ENCODE results near the gene MAFG. TPM values are rescaled to one million over a fixed set of nuclear protein-coding genes. Genes with fewer than 3 reads are reported as not detected.

Gene MAFG
- 12.2 TPM for total RNA-seq

DNA sequence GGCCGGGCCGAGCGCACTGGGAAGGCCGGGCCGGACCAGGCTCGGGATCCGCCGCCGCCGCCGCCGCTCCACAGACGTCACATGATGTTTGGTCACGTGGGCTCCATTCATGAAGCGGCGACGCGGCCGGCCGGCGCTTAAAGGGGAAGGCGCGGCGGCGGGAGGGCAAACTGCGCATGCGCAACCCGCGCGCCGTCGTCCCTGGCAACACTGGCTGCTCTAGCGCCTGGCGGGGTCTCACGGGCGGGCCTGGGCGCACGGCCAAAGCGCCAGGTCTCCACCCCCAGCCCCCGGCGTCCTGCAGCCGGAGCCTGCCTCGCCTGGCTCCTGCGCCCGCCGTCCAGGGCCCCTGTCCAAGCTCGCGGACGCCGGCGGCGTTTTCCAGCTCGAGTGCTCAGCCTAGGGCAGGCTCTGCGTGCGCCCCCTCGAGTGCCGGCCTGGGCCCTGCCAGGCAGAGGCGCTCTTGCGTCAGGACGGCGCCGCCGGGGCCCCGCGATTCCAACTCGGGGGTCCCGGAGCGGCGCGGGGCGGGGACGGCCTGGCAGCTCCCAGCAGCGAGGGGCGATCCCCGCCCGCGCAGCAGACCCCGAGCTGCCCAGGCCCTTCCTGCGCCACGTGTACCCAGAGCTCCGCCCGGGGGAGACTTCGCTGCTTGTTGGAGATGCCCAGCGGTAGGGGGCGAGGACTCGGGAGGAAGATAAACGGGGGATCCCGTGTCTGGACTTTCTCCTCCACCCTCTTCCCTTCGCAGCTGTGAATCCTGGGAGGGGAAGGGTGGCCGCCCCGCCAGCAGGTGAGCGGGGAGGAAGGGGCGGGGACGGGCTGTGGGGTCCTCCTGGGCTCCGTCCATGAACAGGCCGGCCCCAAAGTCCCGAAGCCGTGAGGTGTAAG, at the start of gene MAFG:
MAFG (minus strand) TSS at position 83 of the 891 bp plus-strand sequence. CDS start 4,550 bp downstream, outside the sequence.

DNA sequence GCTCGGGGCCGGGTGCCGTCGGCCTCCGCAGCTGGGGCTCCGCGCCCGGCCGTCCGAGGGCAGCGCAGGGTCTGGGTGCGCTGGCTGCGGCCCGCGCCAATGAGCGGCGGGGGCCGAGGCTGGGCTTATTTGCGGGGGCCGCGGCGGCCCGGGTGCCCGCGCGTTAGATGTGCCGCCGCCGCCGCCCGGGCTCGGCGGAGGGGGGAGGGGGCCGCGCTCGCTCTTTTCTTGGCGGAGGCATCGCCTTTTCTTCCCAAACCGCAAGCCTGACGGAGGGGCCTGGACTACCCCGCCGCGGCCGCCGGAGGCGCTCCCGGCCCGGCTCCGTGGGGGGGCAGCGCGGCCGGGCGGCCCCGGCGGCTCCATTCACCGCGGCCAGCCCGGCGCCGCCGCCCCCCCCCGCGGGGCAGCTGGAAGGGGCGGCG, 33.6 kb upstream of the MAFG start, which contains the start of gene NOTUM:
NOTUM (minus strand) TSS at position 101 of the 425 bp plus-strand sequence. CDS start 278 bp downstream, outside the sequence.

DNA sequence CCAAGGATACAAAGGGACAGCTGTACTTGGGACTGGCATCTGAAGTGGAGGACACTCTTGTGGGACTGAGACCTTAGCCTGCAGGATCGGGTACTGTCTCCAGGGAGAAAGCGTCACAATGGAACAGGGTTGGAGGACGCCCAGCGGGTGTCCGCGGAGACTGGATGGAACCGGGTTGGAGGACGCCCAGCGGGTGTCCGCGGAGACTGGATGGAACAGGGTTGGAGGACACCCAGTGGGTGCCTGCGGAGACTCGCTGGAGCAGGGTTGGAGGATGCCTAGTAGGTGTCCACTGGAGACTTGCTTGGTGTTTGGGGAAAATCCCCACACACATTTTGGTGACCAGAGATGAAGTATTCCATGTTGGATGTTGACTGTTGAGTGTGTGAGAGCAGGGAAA, 19.7 kb upstream of the MAFG start, which contains the start of gene MYADML2:
MYADML2 (minus strand) TSS at position 45 of the 400 bp plus-strand sequence. CDS start 5,492 bp downstream, outside the sequence.

DNA sequence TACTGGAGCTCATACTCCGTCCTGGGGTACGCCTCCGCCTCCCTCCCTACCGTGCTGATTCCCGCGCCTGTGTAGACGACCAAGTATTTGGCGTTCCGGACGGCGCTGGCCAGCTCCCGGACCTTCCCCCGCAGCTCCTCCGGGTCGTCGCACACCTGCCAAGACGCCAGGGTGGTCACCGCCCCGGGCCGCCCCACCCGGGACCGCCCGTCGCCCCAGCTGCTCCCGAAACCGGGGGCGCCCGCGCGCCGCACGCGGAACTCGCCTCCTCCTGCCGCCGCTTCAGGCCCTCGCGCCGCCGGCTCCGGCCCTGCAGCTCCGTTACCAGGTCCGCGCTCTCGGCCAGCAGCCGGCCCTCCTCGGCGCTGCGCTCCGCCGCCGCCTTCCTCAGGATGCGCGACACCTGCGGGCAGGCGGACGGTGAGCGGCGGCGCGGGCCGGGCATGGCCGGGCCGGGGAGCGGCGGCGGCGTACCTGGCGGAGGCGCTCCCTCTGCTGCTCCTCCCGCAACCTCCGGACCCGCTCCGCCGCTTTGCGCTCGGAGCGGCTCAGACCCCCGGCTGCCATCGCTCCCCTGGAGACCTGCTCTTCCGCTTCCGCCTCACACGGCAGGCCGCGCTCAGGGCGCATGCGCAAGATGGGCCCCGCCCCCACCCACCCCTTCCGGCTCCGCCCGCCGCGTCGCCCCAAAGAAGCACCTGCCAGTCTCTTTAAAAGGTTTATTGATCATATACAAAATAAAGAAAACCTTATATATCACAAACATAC, 9.8 kb downstream of the MAFG start, which contains the start of gene SIRT7:
SIRT7 (minus strand) TSS at position 612 of the 768 bp plus-strand sequence; CDS start at position 567, 45 bp downstream.

DNA sequence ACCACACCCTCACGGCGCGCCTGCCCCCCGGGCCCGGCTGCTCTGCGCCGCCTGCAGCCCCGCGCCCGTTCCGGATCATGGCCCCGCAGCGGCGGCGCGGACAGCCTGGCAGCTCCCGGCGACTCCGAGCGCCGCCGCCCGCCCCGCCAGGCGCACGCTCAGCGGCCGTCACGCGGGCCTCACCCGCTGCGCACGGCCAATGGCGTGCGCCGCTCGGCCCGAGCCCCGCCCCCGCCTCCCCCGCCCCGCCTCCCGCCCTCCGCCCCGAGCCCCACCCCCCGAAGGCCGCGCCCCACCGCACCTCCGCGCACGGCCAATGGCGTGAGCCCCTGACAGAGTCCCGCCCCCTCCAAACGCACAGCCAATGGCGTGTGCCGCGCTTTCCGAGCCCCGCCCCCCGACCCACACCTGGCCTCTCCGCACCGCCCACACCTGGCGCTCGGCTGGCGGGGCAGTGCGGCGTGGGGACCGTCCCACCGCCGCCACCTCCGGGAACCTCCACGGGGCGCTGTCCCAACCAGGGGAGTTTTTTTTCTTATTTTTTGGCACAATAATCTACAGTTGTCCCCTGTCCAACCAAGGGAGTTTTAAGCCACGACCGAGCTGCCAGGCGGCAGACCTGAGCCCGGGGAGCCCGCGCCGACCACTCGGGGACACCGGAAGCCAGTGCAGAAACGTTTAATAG, 16.1 kb downstream of the MAFG start, which contains the start of gene PCYT2:
PCYT2 (minus strand) TSS at position 123 of the 685 bp plus-strand sequence; CDS start at position 79, 44 bp downstream.

DNA sequence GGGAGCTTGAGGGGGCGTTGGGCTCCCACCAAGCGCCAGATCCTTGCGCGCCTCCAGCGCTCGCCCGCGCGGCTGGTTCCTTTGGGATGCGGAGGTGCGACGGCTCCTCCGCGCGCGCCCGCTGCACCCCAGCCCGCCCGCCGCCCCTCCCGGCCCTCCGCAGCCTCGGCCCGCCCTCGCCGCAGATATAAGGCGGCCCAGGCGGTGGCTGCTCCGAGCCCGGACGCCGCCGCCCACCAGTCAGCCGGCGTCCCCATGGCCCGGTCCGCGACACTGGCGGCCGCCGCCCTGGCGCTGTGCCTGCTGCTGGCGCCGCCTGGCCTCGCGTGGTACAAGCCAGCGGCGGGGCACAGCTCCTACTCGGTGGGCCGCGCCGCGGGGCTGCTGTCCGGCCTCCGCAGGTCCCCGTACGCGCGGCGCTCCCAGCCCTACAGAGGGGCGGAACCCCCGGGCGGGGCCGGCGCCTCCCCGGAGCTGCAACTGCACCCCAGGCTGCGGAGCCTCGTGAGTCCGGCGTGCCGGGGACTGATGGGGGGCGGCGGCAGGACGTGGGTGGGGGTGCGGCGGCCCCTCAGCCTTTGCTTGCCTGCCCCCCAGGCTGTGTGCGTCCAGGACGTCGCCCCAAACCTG, 25.4 kb downstream of the MAFG start, which contains the start of gene NPB:
NPB (plus strand) TSS at position 216 of the 630 bp plus-strand sequence; CDS start at position 256, 40 bp downstream.

DNA sequence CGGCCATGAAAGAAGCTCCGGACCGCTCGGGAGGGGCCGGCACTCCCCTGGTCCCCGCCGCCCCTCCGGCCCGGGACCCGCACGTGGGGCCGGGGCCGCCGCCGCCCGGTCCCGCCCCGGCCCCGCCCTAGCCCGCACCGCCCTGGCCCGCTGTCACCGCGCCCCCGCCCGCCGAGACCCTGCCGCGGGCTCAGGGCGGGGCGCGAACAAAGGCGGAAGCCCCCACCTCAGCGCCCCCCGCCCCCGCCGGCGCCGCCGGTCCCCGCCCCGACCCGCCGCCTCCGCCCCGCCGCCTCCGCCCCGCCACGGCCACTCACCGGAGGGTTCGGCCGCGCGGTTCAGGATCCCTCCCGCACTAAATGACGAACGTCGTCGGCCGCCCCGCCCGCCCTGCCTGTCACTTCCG, 56.6 kb downstream of the MAFG start, which contains the start of gene ARHGDIA:
ARHGDIA (minus strand) TSS at position 357 of the 406 bp plus-strand sequence. CDS start 1,407 bp downstream, outside the sequence.

Other genes with a start within 250 kb of the MAFG start
- gene ARL16, start 243.9 kb downstream of the MAFG start, total RNA-seq: 56.7 TPM
- 82.9 TPM for gene HGS, start 243.7 kb downstream of the MAFG start, total RNA-seq
- 23.5 TPM for gene MRPL12, start 224.4 kb downstream of the MAFG start, total RNA-seq
- gene SLC25A10, start 215.5 kb downstream of the MAFG start, total RNA-seq: 15.3 TPM
- 14.0 TPM for gene GCGR, start 123.6 kb downstream of the MAFG start, total RNA-seq
- 95.2 TPM for gene MCRIP1, start 94.4 kb downstream of the MAFG start, total RNA-seq
- 5.7 TPM for gene PPP1R27, start 92.7 kb downstream of the MAFG start, total RNA-seq
- 276 TPM for gene P4HB, start 67.2 kb downstream of the MAFG start, total RNA-seq
- 113 TPM for gene ARHGDIA, start 56.4 kb downstream of the MAFG start, total RNA-seq
- gene ALYREF, start 36.1 kb downstream of the MAFG start, total RNA-seq: 61.4 TPM
- 75.0 TPM for gene ANAPC11, start 36.0 kb downstream of the MAFG start, total RNA-seq
- 1.3 TPM for gene NPB, start 25.5 kb downstream of the MAFG start, total RNA-seq
- gene PCYT2, start 16.3 kb downstream of the MAFG start, total RNA-seq: 28.9 TPM
- gene SIRT7, start 9.6 kb downstream of the MAFG start, total RNA-seq: 10.6 TPM
- gene PYCR1, start 9.6 kb upstream of the MAFG start, total RNA-seq: 27.0 TPM
- 8.3 TPM for gene MYADML2, start 19.5 kb upstream of the MAFG start, total RNA-seq
- 2.6 TPM for gene NOTUM, start 33.5 kb upstream of the MAFG start, total RNA-seq
- gene ASPSCR1, start 49.9 kb upstream of the MAFG start, total RNA-seq: 43.7 TPM
- 29.4 TPM for gene CENPX, start 95.1 kb upstream of the MAFG start, total RNA-seq
- gene LRRC45, start 95.6 kb upstream of the MAFG start, total RNA-seq: 10.9 TPM
- gene RAC3, start 103.9 kb upstream of the MAFG start, total RNA-seq: 11.0 TPM
- 51.6 TPM for gene DCXR, start 110.0 kb upstream of the MAFG start, total RNA-seq
- 55.4 TPM for gene RFNG, start 124.1 kb upstream of the MAFG start, total RNA-seq
- 112 TPM for gene GPS1, start 124.2 kb upstream of the MAFG start, total RNA-seq
- 57.0 TPM for gene DUS1L, start 138.1 kb upstream of the MAFG start, total RNA-seq
- gene FASN, start 170.5 kb upstream of the MAFG start, total RNA-seq: 50.2 TPM